GM19395 (cell line): Measurements from ENCODE around the gene ALKBH5.

Experiments
- ATAC-seq: cut with Tn5 transposase; IDR thresholded peaks from one replicate; pipeline ENCODE4 v1.9.1; 2021; ENCODE audit warnings: mild to moderate bottlenecking, moderate library complexity; ENCODE audit not compliant: unreplicated experiment

Gene ALKBH5

GRCh38 chr17:18183334-18184142 lies at the start of gene ALKBH5:
ALKBH5 (plus strand) TSS chr17:18183828; CDS start chr17:18184244, 416 bp downstream.
- ATAC-seq = peak; percentile 74

- ATAC-seq = no peak
These were observed 47.3 kb upstream of the ALKBH5 start for GRCh38 chr17:18136357-18136756.

GRCh38 chr17:18138065-18138749 lies 45.4 kb upstream of the ALKBH5 start:
- no peak for ATAC-seq

GRCh38 chr17:18139092-18139491 lies 44.5 kb upstream of the ALKBH5 start:
- no peak for ATAC-seq

- ATAC-seq = no peak
These were observed 44.1 kb upstream of the ALKBH5 start for GRCh38 chr17:18139498-18139897.

- ATAC-seq = no peak
These were observed 43.7 kb upstream of the ALKBH5 start for GRCh38 chr17:18139949-18140348.

GRCh38 chr17:18140648-18141047 lies 43.0 kb upstream of the ALKBH5 start:
- no peak for ATAC-seq

GRCh38 chr17:18141210-18141803 lies 42.3 kb upstream of the ALKBH5 start:
- ATAC-seq = no peak

- no peak for ATAC-seq
These were observed 41.2 kb upstream of the ALKBH5 start for GRCh38 chr17:18142417-18142816.

- ATAC-seq = no peak
These were observed 40.3 kb upstream of the ALKBH5 start for GRCh38 chr17:18143044-18143936.

- ATAC-seq = no peak
These were observed 39.4 kb upstream of the ALKBH5 start for GRCh38 chr17:18144261-18144660.

GRCh38 chr17:18144855-18145254 lies 38.8 kb upstream of the ALKBH5 start:
- ATAC-seq = no peak

GRCh38 chr17:18145811-18146210 lies 37.8 kb upstream of the ALKBH5 start:
- no peak for ATAC-seq

GRCh38 chr17:18146259-18146658 lies 37.4 kb upstream of the ALKBH5 start:
- ATAC-seq = no peak

GRCh38 chr17:18146980-18147379 lies 36.6 kb upstream of the ALKBH5 start:
- ATAC-seq = no peak

- ATAC-seq = no peak
These were observed 35.0 kb upstream of the ALKBH5 start for GRCh38 chr17:18148586-18148985.

GRCh38 chr17:18151290-18151689 lies 32.3 kb upstream of the ALKBH5 start:
- ATAC-seq = no peak

- no peak for ATAC-seq
These were observed 28.4 kb upstream of the ALKBH5 start for GRCh38 chr17:18155179-18155578.

GRCh38 chr17:18156171-18156975 lies 27.3 kb upstream of the ALKBH5 start:
- ATAC-seq = no peak

- ATAC-seq = no peak
These were observed 26.7 kb upstream of the ALKBH5 start for GRCh38 chr17:18156976-18157280.
